CD4-positive, alpha-beta T cell (primary cell): ENCODE measurements around the gene P2RX7. TPM values are rescaled to one million over a fixed set of nuclear protein-coding genes. Genes with fewer than 3 reads are reported as not detected.

Experiments used
- ATAC-seq: fragments of 200-7000 bp; cut with Tn5 transposase; one replicate; pipeline ENCODE4 v1.10.0; 2022; ENCODE audit warnings: mild to moderate bottlenecking; ENCODE audit not compliant: poor library complexity
- CTCF ChIA-PET: fragments of 350-600 bp; sonication (Branson Sonifier 250); formaldehyde crosslinking; loops from one replicate; lab custom pipeline; 2021; ENCODE audit warnings: antibody characterized with exemption, inconsistent platforms; lab: Charles Lee
- POLR2A ChIA-PET: fragments of 350-600 bp; sonication (Branson Sonifier 250); formaldehyde crosslinking; loops from one replicate; lab custom pipeline; 2021; ENCODE audit warnings: antibody characterized with exemption, inconsistent platforms; lab: Charles Lee
- DNase-seq, 14 experiments: peaks; one replicate each; pipeline ENCODE4 v3.0.0-alpha.2; 2013 to 2020; ENCODE audit warnings: mixed read lengths in 2 of 14
- H3K27ac ChIP-seq, 2 donors: one replicate each; pipeline versions ENCODE4 v1.5.1 to v1.7.0; 2013; ENCODE audit warnings: low read length in 2 of 2, low read depth in 1 of 2, mild to moderate bottlenecking in 1 of 2
- H3K27me3 ChIP-seq, 2 experiments: 1 replicate in 1 of 2; 2 replicates in 1 of 2; pipeline versions ENCODE4 v1.6.1 to v1.7.0; 2013; ENCODE audit warnings: low read length in 2 of 2, control low read depth in 1 of 2, mild to moderate bottlenecking in 1 of 2, moderate library complexity in 1 of 2; ENCODE audit not compliant: insufficient read depth in 2 of 2, control insufficient read depth in 1 of 2
- H3K36me3 ChIP-seq: one replicate; pipeline ENCODE4 v1.6.1; 2013; ENCODE audit warnings: low read length, control low read depth; ENCODE audit not compliant: insufficient read depth
- H3K4me1 ChIP-seq: one replicate; pipeline ENCODE4 v1.6.1; 2013; ENCODE audit warnings: low read length, control low read depth; ENCODE audit not compliant: insufficient read depth
- H3K4me3 ChIP-seq: one replicate; pipeline ENCODE4 v1.5.1; 2013; ENCODE audit warnings: mild to moderate bottlenecking, low read length, moderate library complexity
- H3K9me3 ChIP-seq, 2 experiments: 1 replicate in 1 of 2; 2 replicates in 1 of 2; pipeline versions ENCODE4 v1.6.1 to v1.7.0; 2013; ENCODE audit warnings: low read length in 2 of 2, mild to moderate bottlenecking in 2 of 2, control low read depth in 1 of 2, moderate library complexity in 1 of 2; ENCODE audit not compliant: control insufficient read depth in 1 of 2, insufficient read depth in 1 of 2
- H3K27ac Mint-ChIP-seq: one replicate; pipeline ENCODE4 v1.8.0; 2020; ENCODE audit warnings: mixed read lengths
- H3K27me3 Mint-ChIP-seq: one replicate; pipeline ENCODE4 v1.8.0; 2021; ENCODE audit warnings: mixed read lengths
- H3K36me3 Mint-ChIP-seq: one replicate; pipeline ENCODE4 v1.8.0; 2021; ENCODE audit warnings: low read depth, mixed read lengths
- H3K4me1 Mint-ChIP-seq: one replicate; pipeline ENCODE4 v1.8.0; 2021; ENCODE audit warnings: low read depth, mixed read lengths
- H3K4me3 Mint-ChIP-seq: one replicate; pipeline ENCODE4 v1.8.0; 2020; ENCODE audit warnings: mild to moderate bottlenecking, mixed read lengths
- H3K9me3 Mint-ChIP-seq: one replicate; pipeline ENCODE4 v1.8.0; 2020; ENCODE audit warnings: mixed read lengths
- CTCF ChIP-seq: fragments of 200-600 bp; IDR thresholded peaks from one replicate; pipeline ENCODE4 v1.8.0; 2022; ENCODE audit warnings: antibody characterized with exemption, mild to moderate bottlenecking
- intact Hi-C, 2 experiments: fragments of 100-400 bp; cut with DNase I in 1 of 2; cut with micrococcal nuclease in 1 of 2; formaldehyde crosslinking; loops; one replicate each; pipeline versions ENCODE4 v1.15.1 to v1.9.0; 2023 to 2025; cut with DNase I, micrococcal nuclease
- total RNA-seq, 174 experiments: library from RNA in 2 of 174; stranded (reverse) in 2 of 174; gene quantifications; one replicate each; pipeline ENCODE4 v1.2.3 and lab custom pipeline; 2021 to 2026

Gene P2RX7
- total RNA-seq, 2 experiments from 2014 or later = 4.6 to 4.8 TPM

GRCh38 chr12:121209624-121210572 lies 77.2 kb downstream of the P2RX7 start, which contains the start of gene P2RX4:
Gene P2RX4, plus strand, starts transcription at chr12:121210129. Its CDS starts 36 bp downstream, at chr12:121210165.
- ATAC-seq (peak; percentile 86), DNase-seq (peak; percentile 78 to 97 (median 84))
- no peaks in the 10 kb centered on the region for H3K9me3 Mint-ChIP-seq
- no peaks in the 10 kb centered on the region for H3K9me3 ChIP-seq
- H3K27ac Mint-ChIP-seq = peak within 1 kb of the TSS; percentile 88
- peaks cover 41% of the 10 kb centered on the region for H3K4me1 ChIP-seq
- intact Hi-C loops = loop anchor here (1.0 to 10.0 kb wide), 6 partner anchors 15 to 87 kb away; partner anchors contain the start of genes P2RX7 (in 2 of the 2) and CAMKK2 (in 1 of the 2)
- H3K27me3 ChIP-seq = no peaks in the 10 kb centered on the region
- peaks cover 18% of the 10 kb centered on the region for H3K4me1 Mint-ChIP-seq
- H3K27ac ChIP-seq = peak within 1 kb of the TSS; percentile 89
- peak within 1 kb of the TSS; percentile 84 for H3K4me3 Mint-ChIP-seq
- no peaks in the 10 kb centered on the region for H3K27me3 Mint-ChIP-seq
- peaks cover 6% of the 10 kb centered on the region for H3K36me3 Mint-ChIP-seq
- H3K36me3 ChIP-seq = peaks cover 3% of the 10 kb centered on the region
- CTCF ChIA-PET = interaction anchor here (2.1 kb wide), 1 partner anchor 21 kb away, joined by 5 read pairs; no protein-coding TSS in a partner anchor
- peak within 1 kb of the TSS; percentile 84 for H3K4me3 ChIP-seq
- peak; percentile 47 for TF ChIP-seq CTCF
- POLR2A ChIA-PET = interaction anchor here (0.6 to 1.9 kb wide), 7 partner anchors 12 to 130 kb away, joined by 3 to 20 read pairs (median 4); partner anchors contain the start of gene P2RX7

- no peak overlapping the region for H3K27ac ChIP-seq
- H3K4me3 ChIP-seq = no peak overlapping the region
- ChIA-PET POLR2A (interaction anchor here (2.7 kb wide), 1 partner anchor 11 kb away, joined by 13 read pairs; no protein-coding TSS in a partner anchor), CTCF (interaction anchor here (2.0 kb wide), 1 partner anchor 17 kb away, joined by 6 read pairs; no protein-coding TSS in a partner anchor)
- H3K4me1 Mint-ChIP-seq = peaks cover 22% of the 10 kb centered on the region
- H3K9me3 ChIP-seq = no peaks in the 10 kb centered on the region
- no peaks in the 10 kb centered on the region for H3K27me3 ChIP-seq
- peaks cover 18% of the 10 kb centered on the region for H3K36me3 Mint-ChIP-seq
- DNase-seq (no peak), ATAC-seq (no peak)
- H3K27ac Mint-ChIP-seq = peak overlapping the region; percentile 88
- TF ChIP-seq CTCF = no peak
- H3K4me3 Mint-ChIP-seq = no peak overlapping the region
- H3K9me3 Mint-ChIP-seq = no peaks in the 10 kb centered on the region
- peaks cover 11% of the 10 kb centered on the region for H3K36me3 ChIP-seq
- intact Hi-C loops = no loop called here
- H3K4me1 ChIP-seq = peaks cover 50% of the 10 kb centered on the region
- no peaks in the 10 kb centered on the region for H3K27me3 Mint-ChIP-seq
Observed at GRCh38 chr12:121212875-121213274, 80.2 kb downstream of the P2RX7 start.

- Mint-ChIP-seq H3K27ac (peak overlapping the region; percentile 73), H3K36me3 (peaks cover 29% of the 10 kb centered on the region), H3K27me3 (no peaks in the 10 kb centered on the region), H3K4me3 (peak overlapping the region; percentile 58), H3K4me1 (peaks cover 18% of the 10 kb centered on the region), H3K9me3 (no peaks in the 10 kb centered on the region)
- peak overlapping the region; percentile 9 to 35 for H3K27ac ChIP-seq
- no peaks in the 10 kb centered on the region for H3K9me3 ChIP-seq
- peaks cover 46% of the 10 kb centered on the region for H3K4me1 ChIP-seq
- ATAC-seq = no peak
- peak in 3 of 14 experiments; percentile 22 to 73 (median 60) for DNase-seq
- POLR2A ChIA-PET = interaction anchor here (0.7 to 2.7 kb wide), 3 partner anchors 8 to 913 kb away, joined by 3 to 13 read pairs (median 3); no protein-coding TSS in a partner anchor
- H3K4me3 ChIP-seq = no peak overlapping the region
- H3K36me3 ChIP-seq = peaks cover 18% of the 10 kb centered on the region
- intact Hi-C loops = no loop called here
- CTCF ChIA-PET = interaction anchor here (0.6 to 2.0 kb wide), 3 partner anchors 11 to 61 kb away, joined by 4 to 6 read pairs (median 5); no protein-coding TSS in a partner anchor
- no peaks in the 10 kb centered on the region for H3K27me3 ChIP-seq
- TF ChIP-seq CTCF = no peak
Observed at GRCh38 chr12:121214166-121214777, 81.6 kb downstream of the P2RX7 start.
